IMR-90 (cell line): Measurements from ENCODE around the gene CLTCL1. TPM values are rescaled to one million over a fixed set of nuclear protein-coding genes. Genes with fewer than 3 reads are reported as not detected.
"Not testable (repeated sequence)": the region's sequence is repeated elsewhere in the genome, so short reads cannot be mapped to it uniquely, and the experiment has no call there.

Experiments used
- ATAC-seq: fragments of 200-7000 bp; cut with Tn5 transposase; 2 replicates; pipeline ENCODE4 v1.9.1; 2020; ENCODE audit warnings: low read depth, mild to moderate bottlenecking, moderate library complexity
- BruUV-seq: library from RNA; stranded (reverse); fragments of 400-500 nt; replicated peaks from 2 replicates; lab custom pipeline; 2021; lab: Mats Ljungman, UMichigan
- CTCF ChIA-PET: fragments of 300-600 bp; formaldehyde crosslinking; extraction: SDS; loops from one replicate; lab custom pipeline; 2021; ENCODE audit warnings: antibody characterized with exemption; lab: Yijun Ruan, JAX
- POLR2A ChIA-PET: fragments of 300-600 bp; sonication (Branson Sonifier 250); formaldehyde crosslinking; loops from one replicate; lab custom pipeline; 2022; ENCODE audit warnings: antibody characterized with exemption; ENCODE audit not compliant: unreplicated experiment; lab: Charles Lee
- DNase-seq: peaks from one replicate; pipeline ENCODE4 v3.0.0; 2013
- H2AFZ ChIP-seq: replicated peaks from 2 replicates; pipeline ENCODE3; 2013; ENCODE audit warnings: low read length, mild to moderate bottlenecking; ENCODE audit not compliant: poor library complexity
- H2AK5ac ChIP-seq: 2 replicates; pipeline ENCODE4 v1.6.1; 2013; ENCODE audit warnings: low read depth, low read length, inconsistent platforms
- H2AK9ac ChIP-seq: replicated peaks from 2 replicates; pipeline ENCODE3; 2013; ENCODE audit warnings: mild to moderate bottlenecking, low read depth, low read length, moderate library complexity; ENCODE audit not compliant: poor library complexity
- H2BK120ac ChIP-seq: 2 replicates; pipeline ENCODE4 v1.6.1; 2013; ENCODE audit warnings: low read depth, low read length, inconsistent platforms
- H2BK15ac ChIP-seq: 3 replicates; pipeline ENCODE4 v1.6.1; 2013; ENCODE audit warnings: low read depth, low read length, inconsistent platforms
- H2BK20ac ChIP-seq: 2 replicates; pipeline ENCODE4 v1.6.1; 2013; ENCODE audit warnings: low read depth, mild to moderate bottlenecking, inconsistent platforms, low read length, moderate library complexity
- H2BK5ac ChIP-seq: 2 replicates; pipeline ENCODE4 v1.6.1; 2013; ENCODE audit warnings: mild to moderate bottlenecking, low read depth, low read length, inconsistent platforms; ENCODE audit not compliant: poor library complexity, severe bottlenecking
- H3K14ac ChIP-seq: replicated peaks from 2 replicates; pipeline ENCODE4 v1.6.1; 2013; ENCODE audit warnings: low read depth, low read length, inconsistent platforms
- H3K18ac ChIP-seq: 2 replicates; pipeline ENCODE4 v1.6.1; 2013; ENCODE audit warnings: low read depth, low read length, control low read depth
- H3K23ac ChIP-seq: 2 replicates; pipeline ENCODE4 v1.6.1; 2013; ENCODE audit warnings: low read depth, low read length, inconsistent platforms
- H3K27ac ChIP-seq: 2 replicates; pipeline ENCODE4 v1.5.1; 2013; ENCODE audit warnings: mild to moderate bottlenecking, control low read depth, low read length; ENCODE audit not compliant: insufficient read depth
- H3K27me3 ChIP-seq: 2 replicates; pipeline ENCODE4 v1.6.1; 2013; ENCODE audit warnings: low read length; ENCODE audit not compliant: control insufficient read depth, insufficient read depth
- H3K36me3 ChIP-seq: 2 replicates; pipeline ENCODE4 v1.6.1; 2013; ENCODE audit warnings: low read length, mixed read lengths; ENCODE audit not compliant: control insufficient read depth, insufficient read depth
- H3K4ac ChIP-seq: 2 replicates; pipeline ENCODE4 v1.6.1; 2013; ENCODE audit warnings: low read depth, low read length, inconsistent platforms
- H3K4me1 ChIP-seq: 2 replicates; pipeline ENCODE4 v1.6.1; 2013; ENCODE audit warnings: low read length, mixed read lengths; ENCODE audit not compliant: control insufficient read depth, insufficient read depth
- H3K4me2 ChIP-seq: 2 replicates; pipeline ENCODE4 v1.6.1; 2013; ENCODE audit warnings: low read depth, mild to moderate bottlenecking, control low read depth, low read length, moderate library complexity
- H3K4me3 ChIP-seq: 2 replicates; pipeline ENCODE4 v1.5.1; 2013; ENCODE audit warnings: low read depth, mild to moderate bottlenecking, control low read depth, low read length, moderate library complexity; ENCODE audit not compliant: insufficient read depth
- H3K56ac ChIP-seq: 2 replicates; pipeline ENCODE4 v1.6.1; 2013; ENCODE audit warnings: low read length, inconsistent platforms; ENCODE audit not compliant: insufficient read depth; ENCODE audit errors: extremely low read depth
- H3K79me1 ChIP-seq, 2 experiments: 2 replicates each; pipeline ENCODE4 v1.6.1; 2013; ENCODE audit warnings: low read length in 2 of 2, inconsistent platforms in 1 of 2, low read depth in 1 of 2
- H3K9ac ChIP-seq: 2 replicates; pipeline ENCODE4 v1.6.1; 2013; ENCODE audit warnings: low read depth, low read length, control low read depth
- H3K9me1 ChIP-seq: 2 replicates; pipeline ENCODE4 v1.6.1; 2013; ENCODE audit warnings: low read length, inconsistent platforms; ENCODE audit not compliant: insufficient read depth
- H3K9me3 ChIP-seq: 2 replicates; pipeline ENCODE4 v1.6.1; 2013; ENCODE audit warnings: low read length; ENCODE audit not compliant: control insufficient read depth, insufficient read depth
- H4K20me1 ChIP-seq: 2 replicates; pipeline ENCODE4 v1.6.1; 2013; ENCODE audit warnings: low read length, inconsistent platforms; ENCODE audit not compliant: insufficient read depth
- H4K5ac ChIP-seq: 2 replicates; pipeline ENCODE4 v1.6.1; 2013; ENCODE audit warnings: mild to moderate bottlenecking, low read depth, low read length, control low read depth
- H4K8ac ChIP-seq, 2 experiments: 2 replicates each; pipeline ENCODE4 v1.6.1; 2013; ENCODE audit warnings: low read depth in 2 of 2, low read length in 2 of 2, control low read depth in 1 of 2, inconsistent platforms in 1 of 2
- H4K91ac ChIP-seq: 2 replicates; pipeline ENCODE4 v1.6.1; 2013; ENCODE audit warnings: low read depth, low read length, inconsistent platforms; ENCODE audit not compliant: insufficient read depth
- WGBS, 2 experiments: methylation state at CpG; one replicate each; pipeline versions ENCODE4 v1.1.5 to v1.1.7; 2013; ENCODE audit warnings: missing lambda C conversion rate in 2 of 2; ENCODE audit not compliant: insufficient read length in 1 of 2; ENCODE audit errors: extremely low coverage in 2 of 2; 5-methylcytosine and 5-hydroxymethylcytosine counted together
- dilution Hi-C: fragments of 300-500 bp; cut with HindIII; formaldehyde crosslinking; loops from one replicate; pipeline ENCODE4 v1.14.3; 2018; ENCODE audit warnings: low sequenced_read_pairs; ENCODE audit not compliant: unreplicated experiment
- in situ Hi-C: fragments of 300-500 bp; cut with MboI; formaldehyde crosslinking; loops from 3 replicates; pipeline ENCODE4 v1.14.3; 2019; ENCODE audit warnings: low sequenced_read_pairs, inconsistent platforms, mixed read lengths
- intact Hi-C: fragments of 100-400 bp; cut with micrococcal nuclease; formaldehyde crosslinking; loops from 2 replicates; pipeline ENCODE4 v1.10.0; 2022
- polyA plus RNA-seq, 3 experiments: library from polyadenylated mRNA; depleted of rRNA; stranded (reverse); fragments of >200 nt; gene quantifications; 2 replicates each; pipeline ENCODE4 v1.2.3, GENCODE V29; 2012; ENCODE audit warnings: low replicate concordance in 1 of 3
- total RNA-seq: library from RNA; depleted of rRNA; stranded (reverse); fragments of >200 nt; gene quantifications from 2 replicates; pipeline ENCODE4 v1.2.3, GENCODE V29; 2012

Gene CLTCL1
- total and polyA plus RNA-seq, 2 of the 4 experiments (the other 2 are of a cell fraction), result 6.2 to 8.1 TPM

DNA sequence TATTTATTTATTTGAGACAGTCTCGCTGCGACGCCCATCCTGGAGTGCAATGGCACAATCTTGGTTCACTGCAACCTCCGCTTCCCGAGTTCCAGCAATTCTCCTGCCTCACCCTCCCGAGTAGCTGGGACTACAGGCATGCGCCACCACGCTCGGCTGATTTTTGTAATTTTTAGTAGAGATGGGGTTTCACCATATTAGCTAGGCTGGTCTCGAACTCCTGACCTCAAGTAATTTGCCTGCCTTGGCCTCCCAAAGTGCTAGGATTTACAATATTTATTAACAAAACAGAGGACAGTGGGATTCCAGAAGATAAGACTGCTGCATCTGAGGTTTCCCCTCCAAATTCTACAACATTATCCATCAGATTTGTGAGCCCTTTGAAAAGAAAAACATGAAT, 12.4 kb downstream of the CLTCL1 start:
- H2BK5ac ChIP-seq, H3K14ac ChIP-seq, H2BK120ac ChIP-seq, H3K4me2 ChIP-seq, H2BK20ac ChIP-seq, H3K18ac ChIP-seq, H3K4me3 ChIP-seq, POLR2A ChIA-PET, H3K56ac ChIP-seq, H3K4ac ChIP-seq, BruUV-seq, dilution Hi-C loops, intact Hi-C loops, CTCF ChIA-PET, H3K36me3 ChIP-seq, H3K23ac ChIP-seq, H3K27ac ChIP-seq, in situ Hi-C loops, H4K91ac ChIP-seq, H2AK9ac ChIP-seq, H3K4me1 ChIP-seq, H4K5ac ChIP-seq, ATAC-seq, H4K20me1 ChIP-seq, H3K9me3 ChIP-seq, H2AK5ac ChIP-seq, H2AFZ ChIP-seq, H3K9ac ChIP-seq, H4K8ac ChIP-seq, DNase-seq, H2BK15ac ChIP-seq, H3K27me3 ChIP-seq, H3K9me1 ChIP-seq: not testable (repeated sequence)
- H3K79me1 ChIP-seq, result peaks cover 21 to 26% of the 10 kb centered on the region in 2 experiments
- WGBS, 2 experiments, result 96% methylated on average over 9 of the region's 10 CpGs; no CpG with 5 or more reads in 1 of the 2 experiments
